RWPE1 (cell line): ENCODE data around the gene SLF1.
"Not testable (repeated sequence)": the region's sequence is repeated elsewhere in the genome, so short reads cannot be mapped to it uniquely, and the experiment has no call there.

Experiments
- CTCF ChIA-PET: fragments of 350-600 bp; sonication (Branson Sonifier 250); formaldehyde crosslinking; extraction: SDS; loops from one replicate; lab custom pipeline; 2021; lab: Yijun Ruan, JAX
- POLR2A ChIA-PET: fragments of 400-600 bp; formaldehyde crosslinking; extraction: SDS; loops from one replicate; lab custom pipeline; 2020; ENCODE audit warnings: antibody characterized with exemption; ENCODE audit not compliant: low non-redundant PET; lab: Yijun Ruan, JAX
- DNase-seq: peaks from one replicate; pipeline ENCODE4 v3.0.0; 2012; ENCODE audit warnings: low spot score
- H3K27ac ChIP-seq: fragments of 450-650 bp; 2 replicates; pipeline ENCODE4 v1.5.1; 2017
- TF ChIP-seq, protein P1 (sequence below): fragments of 450-650 bp; conservative IDR thresholded peaks from 2 replicates; pipeline ENCODE4 v1.5.1; 2017; ENCODE audit warnings: low read depth, mild to moderate bottlenecking

Gene SLF1

DNA sequence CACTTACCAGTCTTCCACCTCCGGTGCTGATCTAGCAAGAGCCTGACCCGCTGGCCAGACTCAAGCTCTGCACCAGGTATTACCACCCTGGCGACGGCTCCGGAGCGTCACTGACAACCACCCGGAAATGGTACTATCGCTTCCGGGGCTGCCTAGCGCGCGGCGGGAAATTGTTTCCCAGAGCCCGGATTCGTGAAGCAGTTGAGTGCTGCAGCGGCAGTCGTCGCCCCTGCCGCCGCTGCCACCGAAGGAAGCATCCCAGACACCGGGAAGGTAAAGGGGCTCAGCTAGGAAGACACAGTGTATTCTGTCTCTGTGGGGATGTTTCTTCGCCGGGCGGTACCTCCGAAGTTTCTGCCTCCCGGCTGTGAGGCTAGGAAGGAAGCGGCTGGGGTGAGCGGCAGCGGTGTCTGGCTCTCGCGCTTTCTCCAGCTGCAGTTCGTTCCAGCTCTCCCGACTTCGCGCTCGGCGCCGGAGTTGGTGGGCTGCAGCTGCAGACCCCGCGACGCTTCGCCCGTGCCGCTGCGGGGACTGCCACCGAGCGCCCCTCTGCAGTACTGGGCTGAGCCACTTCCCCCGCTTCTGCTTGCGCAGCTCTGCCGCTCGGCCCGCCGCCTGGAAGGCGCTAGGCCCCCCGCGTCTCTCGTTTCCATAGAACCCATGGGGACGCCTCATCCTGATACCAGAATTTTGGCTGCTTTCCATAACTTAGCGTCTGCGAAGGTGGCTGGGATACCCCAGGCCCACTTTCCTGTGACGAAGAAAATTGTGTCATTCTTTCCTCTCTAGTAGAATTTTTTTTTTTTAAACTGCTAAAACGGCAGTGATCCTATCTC is at the start of gene SLF1, which contains the start of gene KIAA0825:
SLF1 (plus strand) TSS at position 177 of the 836 bp plus-strand sequence. CDS start 10,142 bp downstream, outside the sequence.
KIAA0825 (minus strand) TSS at position 112 of the 836 bp plus-strand sequence. CDS start 81,478 bp downstream, outside the sequence.
- peak within 1 kb of the TSS; percentile 98 for H3K27ac ChIP-seq
- DNase-seq, result peak; percentile 95
- ChIA-PET POLR2A (no interaction called here), CTCF (interaction anchor here (0.6 to 1.2 kb wide), 4 partner anchors 12 to 465 kb away, joined by 3 to 6 read pairs (median 6); no protein-coding TSS in a partner anchor)
- TF ChIP-seq, protein P1, sequence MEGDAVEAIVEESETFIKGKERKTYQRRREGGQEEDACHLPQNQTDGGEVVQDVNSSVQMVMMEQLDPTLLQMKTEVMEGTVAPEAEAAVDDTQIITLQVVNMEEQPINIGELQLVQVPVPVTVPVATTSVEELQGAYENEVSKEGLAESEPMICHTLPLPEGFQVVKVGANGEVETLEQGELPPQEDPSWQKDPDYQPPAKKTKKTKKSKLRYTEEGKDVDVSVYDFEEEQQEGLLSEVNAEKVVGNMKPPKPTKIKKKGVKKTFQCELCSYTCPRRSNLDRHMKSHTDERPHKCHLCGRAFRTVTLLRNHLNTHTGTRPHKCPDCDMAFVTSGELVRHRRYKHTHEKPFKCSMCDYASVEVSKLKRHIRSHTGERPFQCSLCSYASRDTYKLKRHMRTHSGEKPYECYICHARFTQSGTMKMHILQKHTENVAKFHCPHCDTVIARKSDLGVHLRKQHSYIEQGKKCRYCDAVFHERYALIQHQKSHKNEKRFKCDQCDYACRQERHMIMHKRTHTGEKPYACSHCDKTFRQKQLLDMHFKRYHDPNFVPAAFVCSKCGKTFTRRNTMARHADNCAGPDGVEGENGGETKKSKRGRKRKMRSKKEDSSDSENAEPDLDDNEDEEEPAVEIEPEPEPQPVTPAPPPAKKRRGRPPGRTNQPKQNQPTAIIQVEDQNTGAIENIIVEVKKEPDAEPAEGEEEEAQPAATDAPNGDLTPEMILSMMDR, result no peak

GRCh38 chr5:94571415-94571814 is 47.1 kb upstream of the SLF1 start:
- TF ChIP-seq, protein P1, result no peak
- ChIA-PET POLR2A (no interaction called here), CTCF (no interaction called here)
- no peak overlapping the region for H3K27ac ChIP-seq
- DNase-seq, result no peak

GRCh38 chr5:94573349-94573748 is 45.1 kb upstream of the SLF1 start:
- CTCF ChIA-PET, H3K27ac ChIP-seq, POLR2A ChIA-PET, DNase-seq: not testable (repeated sequence)

GRCh38 chr5:94575196-94575595 is 43.3 kb upstream of the SLF1 start:
- DNase-seq, result no peak
- no peak overlapping the region for H3K27ac ChIP-seq
- ChIA-PET CTCF (no interaction called here), POLR2A (interaction anchor here (0.7 kb wide), 1 partner anchor 9 kb away, joined by 5 read pairs; no protein-coding TSS in a partner anchor)
- TF ChIP-seq, protein P1, result no peak

DNA sequence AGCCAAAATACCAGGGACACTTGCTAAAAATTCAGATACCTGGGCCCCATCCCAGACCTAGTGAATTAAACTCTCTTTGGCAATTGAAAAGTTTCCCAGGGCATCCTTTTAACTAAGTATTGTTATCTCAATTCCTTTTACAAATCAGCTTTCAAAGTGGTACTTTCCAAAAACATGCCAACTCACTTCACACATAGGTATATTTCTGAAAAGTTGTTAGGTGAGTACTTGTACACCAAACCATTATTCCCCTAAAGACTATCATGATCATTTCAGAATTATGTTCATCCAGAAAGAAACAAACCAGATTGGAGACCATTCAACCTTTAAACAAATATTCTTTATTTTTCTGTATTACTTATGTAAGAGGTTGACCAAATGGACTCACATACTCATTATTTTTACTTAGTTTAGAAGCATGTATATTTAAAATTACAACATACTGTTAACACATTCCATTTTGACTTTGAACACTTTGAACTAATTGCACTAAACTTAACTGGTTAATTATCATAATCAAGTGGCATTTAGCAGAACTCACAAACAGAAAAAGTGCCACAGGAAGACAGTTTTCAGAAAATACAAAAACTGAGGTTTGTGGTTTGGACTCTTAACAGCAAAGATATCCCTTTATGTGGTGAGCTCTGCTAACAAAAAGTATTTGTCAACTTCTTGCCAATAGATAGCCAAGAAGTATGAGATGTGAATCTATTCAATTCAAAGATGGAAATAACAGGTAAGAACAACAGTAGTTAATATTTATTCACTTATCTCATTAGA is 40.8 kb upstream of the SLF1 start:
- CTCF ChIA-PET, result no interaction called here

DNA sequence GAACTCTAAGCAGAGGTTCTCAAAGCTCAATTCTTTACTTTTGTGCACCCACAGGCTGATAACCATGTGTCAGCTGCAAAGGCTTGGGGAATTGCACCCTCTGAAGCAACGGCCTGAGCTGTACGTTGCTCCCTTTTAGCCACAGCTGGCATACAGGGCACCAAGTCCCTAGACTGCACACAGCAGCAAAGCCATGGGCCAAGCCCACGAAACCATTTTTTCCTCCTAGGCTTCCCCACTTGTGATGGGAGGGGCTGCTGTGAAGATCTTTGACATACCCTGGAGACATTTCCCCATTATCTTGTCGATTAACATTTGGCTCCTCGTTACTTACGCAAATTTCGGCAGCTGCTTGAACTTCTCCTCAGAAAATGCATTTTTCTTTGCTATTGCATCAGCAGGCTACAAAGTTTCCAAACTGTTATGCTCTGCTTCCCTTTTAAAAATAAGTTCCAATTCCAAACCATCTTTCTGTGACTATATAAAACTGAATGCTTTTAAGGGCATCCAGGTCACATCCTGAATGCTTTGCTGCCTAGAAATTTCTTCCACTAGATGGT is 23.1 kb upstream of the SLF1 start:
- H3K27ac ChIP-seq, result no peak overlapping the region
- POLR2A ChIA-PET, result no interaction called here
- no peak for DNase-seq
- TF ChIP-seq, protein P1, result no peak
- CTCF ChIA-PET, result no interaction called here

More for the DNA sequence above, 40.8 kb upstream of the SLF1 start:
- TF ChIP-seq, protein P1, result no peak
- no peak overlapping the region for H3K27ac ChIP-seq
- no peak for DNase-seq
- POLR2A ChIA-PET, result no interaction called here
